DMS153 treated with DMSO at 0.1 percent for 48 hours (cell line): Measurements from ENCODE around the gene EPHB1.
"Not testable (repeated sequence)": the region's sequence is repeated elsewhere in the genome, so short reads cannot be mapped to it uniquely, and the experiment has no call there.

Experiments used
- DNase-seq: peaks from one replicate; lab custom pipeline; 2025; ENCODE audit not compliant: unreplicated experiment; lab: John Stamatoyannopoulos, UW

The EPHB1 gene

DNA sequence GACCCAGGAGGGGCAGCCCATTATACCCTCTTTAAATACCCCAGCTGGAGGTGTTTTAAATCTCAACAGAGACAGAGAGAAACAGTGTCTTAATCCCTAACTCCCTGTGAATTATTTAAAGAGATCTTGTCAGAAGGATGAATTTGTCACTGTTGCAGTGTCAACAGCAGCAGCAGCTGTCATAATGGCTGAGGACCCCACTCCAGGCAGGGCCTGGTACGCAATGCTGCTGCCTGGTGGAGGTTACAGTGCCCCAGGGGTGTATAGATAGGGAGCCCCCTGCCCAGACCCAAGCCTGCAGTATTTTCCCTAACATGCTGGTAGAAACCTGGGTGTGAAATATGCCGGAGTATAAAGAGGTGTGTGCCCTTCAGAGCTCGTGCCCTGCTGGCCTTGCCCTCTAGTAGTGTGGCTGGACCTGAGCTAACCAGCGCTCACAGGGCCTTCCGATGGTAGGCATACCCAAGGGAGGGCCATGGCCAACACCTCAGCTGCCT is 143.0 kb downstream of the EPHB1 start:
- no peak for DNase-seq

DNA sequence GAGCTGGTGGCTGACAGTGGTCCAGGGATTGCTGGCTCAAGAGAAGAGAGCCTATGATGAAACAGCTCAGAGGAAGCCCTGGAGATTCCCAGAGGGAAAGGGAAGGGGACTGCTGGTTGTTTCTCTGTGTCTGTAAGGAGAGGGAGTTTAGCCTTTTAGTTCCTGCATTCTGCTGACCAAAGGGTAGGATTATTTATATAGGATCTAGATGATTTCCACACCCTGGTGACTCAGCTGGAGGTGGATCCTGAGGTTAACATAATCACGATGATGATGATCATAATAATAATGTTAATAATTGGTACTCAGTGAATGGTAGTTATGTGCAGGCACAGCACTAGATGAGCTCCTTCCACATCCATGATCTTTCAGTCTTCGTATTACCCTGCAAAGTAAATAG is 144.9 kb downstream of the EPHB1 start:
- no peak for DNase-seq

DNA sequence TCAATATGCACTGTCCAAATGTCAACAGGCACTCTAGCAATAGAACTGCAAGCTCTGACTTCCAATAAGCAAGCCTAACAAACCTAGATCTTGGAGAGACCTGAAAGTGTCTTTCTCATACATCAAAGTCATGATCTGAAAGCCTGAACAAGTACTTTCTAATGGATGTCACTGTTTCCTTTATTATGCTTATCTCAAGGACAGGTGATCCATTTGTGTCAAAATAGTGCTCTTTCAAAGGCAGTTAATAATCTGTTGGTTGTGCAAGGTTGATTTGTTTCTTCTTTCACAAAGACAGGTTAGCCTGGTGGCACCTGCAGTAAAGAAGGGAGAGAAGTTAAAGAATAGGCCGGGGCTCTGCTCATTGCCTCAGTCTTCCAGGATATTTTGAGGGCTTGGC is 146.8 kb downstream of the EPHB1 start:
- DNase-seq: no peak

DNA sequence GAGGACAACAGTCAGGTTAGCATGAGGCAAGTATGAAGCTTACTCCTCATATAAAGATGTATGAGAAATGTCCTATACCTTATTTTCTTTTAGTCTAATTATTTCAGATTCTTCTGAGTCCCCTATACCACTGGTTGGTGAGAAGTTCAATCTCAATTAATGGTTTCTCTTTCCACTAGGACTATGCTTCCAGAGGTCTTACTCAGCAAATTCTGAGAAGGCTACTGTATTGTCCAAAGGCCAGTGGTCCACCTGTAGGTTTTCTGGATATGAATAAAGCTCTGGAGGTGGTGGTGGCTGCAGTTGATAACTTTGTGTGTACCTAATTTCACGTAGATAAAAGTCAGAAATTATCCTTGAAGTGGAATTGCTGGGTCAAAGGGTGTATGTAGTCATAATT is 149.4 kb downstream of the EPHB1 start:
- DNase-seq: no peak

DNA sequence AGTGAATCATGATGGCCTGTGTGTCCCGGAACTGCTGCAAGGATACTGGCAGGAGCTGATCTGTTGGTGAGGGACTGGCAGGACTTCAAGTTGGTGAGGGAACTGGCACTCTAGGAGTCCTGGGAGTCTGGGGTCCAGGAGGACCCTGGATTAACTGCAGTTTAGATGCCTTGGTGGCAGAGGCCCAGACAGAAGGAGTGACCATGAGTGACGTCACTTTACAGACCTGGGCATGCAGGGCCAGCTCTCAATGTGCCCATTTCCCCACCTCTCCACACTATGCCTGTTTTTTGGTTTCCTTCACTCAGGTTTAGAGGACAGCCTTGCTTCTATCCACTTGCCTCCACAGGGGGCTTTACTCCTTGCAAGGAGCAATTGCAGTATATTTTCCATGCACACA is 154.1 kb downstream of the EPHB1 start:
- no peak for DNase-seq

DNA sequence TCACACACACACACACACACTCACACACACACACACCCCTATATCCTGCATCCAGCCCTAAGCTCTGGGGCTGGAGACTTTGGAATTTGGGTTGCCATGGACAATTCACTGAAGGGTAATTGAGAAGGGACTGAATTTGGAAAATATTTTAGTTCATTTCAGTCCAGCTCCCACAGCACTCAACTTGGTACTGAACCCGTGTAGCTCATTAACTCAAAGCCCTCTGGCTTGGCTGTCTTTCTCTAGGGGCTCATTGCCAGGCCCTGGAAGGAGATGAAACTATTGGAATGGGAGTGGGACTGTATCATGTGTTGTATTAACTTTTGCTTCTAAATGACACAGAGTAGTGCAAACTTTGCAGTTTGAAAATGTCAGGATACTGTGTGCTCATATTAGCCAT is 157.3 kb downstream of the EPHB1 start:
- DNase-seq: no peak

DNA sequence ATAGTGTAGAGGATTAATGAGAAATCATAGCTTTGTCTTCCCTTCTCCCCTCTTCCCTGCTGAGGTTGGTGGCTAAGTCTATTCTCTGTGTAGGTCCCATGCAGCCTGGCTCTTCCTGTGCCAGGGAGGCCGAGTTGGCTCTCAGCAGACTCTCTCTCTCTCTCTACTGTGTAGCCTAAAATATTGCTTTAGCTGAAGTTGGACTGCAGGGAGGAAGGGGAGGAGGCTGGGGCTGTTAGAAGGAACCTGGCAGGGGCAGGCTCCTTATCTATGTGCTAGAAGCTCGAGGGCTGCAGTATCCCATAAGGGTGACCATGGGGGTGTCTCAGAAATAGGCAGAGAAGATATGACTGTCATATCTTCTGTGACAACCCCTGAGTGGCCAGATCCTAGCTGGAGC is 160.8 kb downstream of the EPHB1 start:
- no peak for DNase-seq

DNA sequence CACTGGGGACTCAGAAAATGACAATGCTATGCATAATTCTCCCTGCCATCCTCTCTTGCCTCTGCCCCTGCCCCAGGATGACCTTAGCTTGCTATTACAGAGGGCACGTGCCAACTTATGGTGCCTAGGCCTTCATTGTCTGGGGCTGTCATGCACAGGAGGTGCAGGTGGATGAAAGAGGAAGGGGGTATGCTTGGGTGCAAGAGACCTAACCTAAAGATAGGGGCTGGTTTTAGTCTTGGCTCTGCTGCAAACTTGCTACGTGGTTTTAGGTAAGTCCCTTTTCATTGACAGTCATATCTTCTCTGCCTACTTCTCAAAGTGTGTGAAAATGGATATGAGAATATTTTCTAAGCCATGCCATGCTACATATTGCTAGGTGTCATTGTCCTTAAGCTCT is 161.3 kb downstream of the EPHB1 start:
- DNase-seq: no peak

DNA sequence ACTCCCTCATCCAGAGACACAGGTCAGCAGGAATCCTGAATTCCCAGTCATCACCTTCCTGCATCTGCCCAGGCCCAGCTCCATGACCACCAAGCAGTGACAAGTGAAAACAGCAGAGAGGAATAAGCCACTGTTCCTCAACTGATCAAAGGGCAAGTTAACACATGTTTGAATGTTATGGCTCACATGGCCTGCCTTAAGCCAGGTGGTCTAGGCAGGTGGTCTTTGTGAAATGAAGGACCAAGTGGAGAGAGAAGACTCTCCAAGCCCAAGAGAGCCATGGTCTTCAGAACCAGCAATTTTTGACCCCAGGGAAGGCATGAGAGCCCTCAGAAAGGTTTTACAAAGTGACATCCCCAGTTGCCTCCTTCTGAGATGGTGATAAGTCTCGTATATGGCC is 161.8 kb downstream of the EPHB1 start:
- DNase-seq: no peak

DNA sequence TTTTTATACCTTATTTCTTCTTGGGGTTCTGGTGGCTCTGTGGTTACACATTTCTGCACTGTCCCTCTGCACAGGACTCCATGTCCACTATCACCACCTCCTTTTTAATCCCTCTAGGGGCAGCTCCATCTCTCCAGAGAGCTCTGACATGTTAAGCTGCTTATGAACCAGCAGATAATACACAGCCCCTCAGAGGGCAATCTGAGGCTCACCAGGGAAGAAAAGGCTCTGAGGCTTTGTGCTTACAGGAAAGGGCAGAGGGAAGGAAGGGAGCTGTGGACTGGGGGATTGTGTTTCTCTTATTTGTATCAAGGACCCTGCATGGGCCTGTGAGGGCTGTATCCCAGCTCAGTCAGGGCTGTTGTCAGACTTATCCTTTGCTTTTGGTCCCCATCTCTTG is 164.5 kb downstream of the EPHB1 start:
- no peak for DNase-seq

DNA sequence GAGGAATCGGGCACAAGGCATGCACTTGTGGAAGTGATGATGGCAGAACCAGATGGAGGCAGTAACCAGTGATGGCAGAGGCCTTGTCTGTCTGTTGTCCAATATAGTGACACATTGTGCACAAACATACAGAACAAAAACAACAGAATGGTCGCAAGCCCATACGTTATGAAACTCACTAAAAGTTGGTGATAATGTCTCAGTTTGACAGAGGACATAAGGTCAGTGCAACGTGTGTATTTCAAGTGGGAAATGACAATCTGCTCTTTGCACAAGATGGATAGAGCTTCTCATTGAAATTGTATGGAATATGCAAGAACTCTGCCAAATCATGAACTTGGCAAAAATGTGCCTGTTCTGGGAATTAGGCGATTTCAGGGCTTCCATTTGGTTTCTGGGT is 169.2 kb downstream of the EPHB1 start:
- DNase-seq: no peak

DNA sequence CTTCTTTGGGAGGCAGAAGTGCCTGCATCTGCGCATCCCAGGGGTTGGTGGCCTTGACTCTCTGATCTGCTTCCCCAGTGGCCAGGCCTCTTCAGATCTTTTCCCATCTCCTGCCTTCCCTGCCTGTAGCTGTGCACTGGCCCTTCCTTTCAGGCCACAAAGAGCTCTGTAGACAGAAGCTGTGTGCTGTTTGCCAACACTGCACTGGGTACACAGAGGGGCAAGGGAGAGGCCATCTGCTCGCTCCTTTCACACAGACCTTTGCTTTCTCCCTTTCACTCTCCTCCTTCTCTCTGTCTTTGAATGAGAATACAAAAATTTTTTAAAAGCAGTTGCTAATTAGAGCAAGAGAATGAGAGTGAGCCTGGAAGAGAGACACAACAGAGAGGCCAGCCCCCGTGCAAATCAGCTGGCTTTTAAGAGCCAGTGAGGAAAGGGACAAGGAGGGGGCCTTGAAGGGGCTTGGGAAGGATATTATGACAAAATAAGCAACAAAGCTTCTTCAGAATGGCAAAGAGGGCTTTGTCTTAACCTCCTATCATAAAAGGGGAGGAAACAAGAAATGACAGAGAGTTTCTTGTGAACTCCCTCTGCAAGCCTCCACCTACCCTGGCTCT is 170.9 kb downstream of the EPHB1 start:
- DNase-seq: peak; percentile 31

DNA sequence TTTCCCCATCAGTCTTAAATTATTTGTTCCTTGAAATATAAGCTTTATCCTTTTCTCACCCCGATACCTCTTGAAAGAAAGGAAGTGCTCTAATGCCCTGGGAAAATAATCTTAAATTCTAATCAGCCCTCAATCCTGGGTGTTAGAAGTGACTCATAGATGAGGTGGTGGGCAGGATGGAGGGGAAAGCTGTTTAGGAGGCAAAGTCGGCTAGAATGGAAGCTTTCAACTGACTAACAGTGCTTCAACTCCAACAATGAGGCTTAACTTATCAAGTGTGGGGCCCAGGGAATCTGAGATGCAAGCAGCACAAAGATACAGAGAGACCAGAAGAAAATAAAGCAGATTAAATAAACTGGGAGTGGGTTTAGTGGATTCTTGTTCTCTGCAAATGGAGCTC is 175.8 kb downstream of the EPHB1 start:
- no peak for DNase-seq

DNA sequence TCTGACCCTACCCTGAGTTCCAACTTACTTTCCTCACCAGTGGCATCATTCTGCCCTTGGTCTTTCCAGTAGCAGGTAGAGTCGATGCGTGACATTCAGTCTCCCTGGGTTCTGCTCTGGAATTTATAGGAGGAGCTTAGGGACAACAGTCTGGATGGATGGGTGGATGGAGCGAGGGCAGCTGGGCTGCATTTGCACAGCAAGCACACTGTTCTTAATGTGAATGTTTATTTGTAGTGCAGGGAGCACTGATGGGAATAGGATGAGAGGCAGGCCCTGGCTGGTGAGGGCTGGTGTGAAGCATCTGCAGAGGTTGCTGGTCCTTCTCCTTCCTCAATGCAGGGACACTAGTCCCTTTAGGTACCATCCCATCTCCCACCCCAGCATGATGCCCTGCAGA is 176.2 kb downstream of the EPHB1 start:
- no peak for DNase-seq

DNA sequence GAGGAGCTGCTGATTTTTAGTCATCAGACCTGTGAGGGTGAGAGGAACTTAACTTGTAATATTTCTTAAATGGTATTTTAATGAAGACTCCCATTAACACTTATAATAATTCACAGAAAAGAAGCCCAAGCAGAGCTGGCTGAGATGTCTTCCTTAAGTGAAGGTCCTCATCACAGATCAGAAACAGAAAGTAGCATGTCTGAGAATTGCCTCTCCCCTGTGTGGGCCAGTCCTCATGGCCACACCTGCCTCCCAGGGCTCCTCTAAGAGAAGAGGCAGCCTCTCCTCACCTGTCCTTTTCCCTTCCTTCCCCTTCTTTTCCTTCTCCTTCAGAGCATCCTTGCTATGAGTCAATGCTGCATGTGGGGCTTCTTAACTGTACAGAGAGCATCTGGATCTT is 176.8 kb downstream of the EPHB1 start:
- not testable (repeated sequence) for DNase-seq

DNA sequence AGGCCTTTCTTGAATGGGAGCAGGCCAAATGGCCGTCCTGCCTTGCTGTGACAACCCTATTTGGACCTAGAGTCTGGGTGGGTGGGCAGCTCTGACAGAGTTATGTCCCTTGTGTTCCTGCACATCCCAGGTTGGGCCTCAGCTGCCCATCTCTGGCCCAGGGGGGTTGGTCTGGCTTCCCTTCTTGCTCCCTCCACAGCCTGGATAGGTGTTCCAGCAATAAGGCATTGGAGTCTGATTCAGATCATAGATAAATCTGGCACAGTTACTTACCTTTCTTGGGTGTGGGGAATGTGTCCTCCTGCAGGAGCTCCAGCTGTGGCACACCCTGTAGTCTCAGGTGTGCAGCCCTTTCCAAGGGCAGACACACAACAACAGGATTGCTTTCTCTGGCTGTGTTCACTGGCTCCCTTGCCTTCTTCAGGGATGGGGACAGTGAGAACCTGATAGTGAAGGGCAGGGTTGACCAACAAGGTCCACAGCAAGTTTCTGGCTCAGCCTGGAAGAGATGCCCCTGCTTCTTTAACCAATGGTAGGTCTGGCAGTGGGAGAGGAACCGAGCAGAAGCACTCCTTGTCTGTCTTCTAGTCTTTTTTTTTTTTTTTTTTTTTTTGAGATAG is 177.9 kb downstream of the EPHB1 start:
- DNase-seq: no peak

DNA sequence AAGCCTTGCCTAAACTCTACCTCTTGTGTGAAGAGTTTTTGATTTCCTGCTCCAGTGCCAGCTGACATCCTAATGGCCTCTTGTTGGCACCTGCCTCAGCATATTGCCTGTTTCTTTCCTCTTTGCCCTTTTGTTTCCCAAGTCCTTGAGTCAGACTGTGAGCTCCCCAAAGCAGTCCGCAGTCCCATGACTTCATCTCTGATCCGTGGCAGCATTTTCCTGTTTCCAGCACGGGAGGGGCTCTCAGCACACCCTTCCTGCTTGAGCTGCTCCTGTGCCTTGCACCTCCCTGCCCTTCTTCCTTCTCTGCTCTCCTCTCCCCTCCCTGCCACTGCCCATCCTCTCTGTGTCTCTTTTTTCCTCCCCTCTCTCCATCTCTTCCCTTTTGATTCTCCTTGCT is 179.6 kb downstream of the EPHB1 start:
- peak; percentile 59 for DNase-seq

DNA sequence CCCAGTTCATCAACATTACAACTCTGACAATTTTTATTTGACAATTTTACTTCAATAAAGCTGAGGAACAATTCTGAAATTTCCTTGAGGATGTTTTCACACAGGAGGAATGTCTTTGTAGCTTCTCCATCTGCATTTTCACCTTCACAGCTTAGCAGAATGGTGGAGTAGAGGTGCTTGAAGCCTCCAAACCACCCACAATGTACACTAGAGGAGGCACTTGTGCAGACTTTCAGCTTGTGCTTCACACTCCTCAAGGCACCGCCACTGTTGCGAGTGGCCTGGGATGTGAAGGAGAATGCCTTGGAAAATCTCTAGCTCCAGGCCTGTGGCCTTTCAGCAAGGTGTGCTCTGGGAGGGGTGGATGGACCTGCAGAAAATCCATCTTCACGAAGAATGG is 181.9 kb downstream of the EPHB1 start:
- no peak for DNase-seq

DNA sequence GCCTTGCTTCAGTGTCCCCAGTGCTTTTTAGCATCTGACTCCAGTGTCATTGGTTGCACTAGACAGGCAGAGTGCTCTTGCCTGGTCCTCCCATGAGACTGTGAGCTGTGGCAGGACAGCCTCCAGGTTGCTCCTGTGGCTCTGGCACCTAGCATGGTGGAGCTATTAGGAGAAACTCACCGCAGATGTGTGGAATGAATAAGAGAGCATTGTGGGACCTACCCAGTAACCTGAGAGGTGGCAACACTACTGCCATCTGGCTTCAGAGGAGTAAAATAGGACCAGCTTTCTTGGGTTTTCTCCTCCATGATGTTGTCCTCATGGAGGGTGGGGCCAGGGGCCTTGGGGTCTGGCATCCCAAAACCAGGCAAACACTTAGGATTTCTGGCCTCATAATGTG is 183.6 kb downstream of the EPHB1 start:
- DNase-seq: no peak

DNA sequence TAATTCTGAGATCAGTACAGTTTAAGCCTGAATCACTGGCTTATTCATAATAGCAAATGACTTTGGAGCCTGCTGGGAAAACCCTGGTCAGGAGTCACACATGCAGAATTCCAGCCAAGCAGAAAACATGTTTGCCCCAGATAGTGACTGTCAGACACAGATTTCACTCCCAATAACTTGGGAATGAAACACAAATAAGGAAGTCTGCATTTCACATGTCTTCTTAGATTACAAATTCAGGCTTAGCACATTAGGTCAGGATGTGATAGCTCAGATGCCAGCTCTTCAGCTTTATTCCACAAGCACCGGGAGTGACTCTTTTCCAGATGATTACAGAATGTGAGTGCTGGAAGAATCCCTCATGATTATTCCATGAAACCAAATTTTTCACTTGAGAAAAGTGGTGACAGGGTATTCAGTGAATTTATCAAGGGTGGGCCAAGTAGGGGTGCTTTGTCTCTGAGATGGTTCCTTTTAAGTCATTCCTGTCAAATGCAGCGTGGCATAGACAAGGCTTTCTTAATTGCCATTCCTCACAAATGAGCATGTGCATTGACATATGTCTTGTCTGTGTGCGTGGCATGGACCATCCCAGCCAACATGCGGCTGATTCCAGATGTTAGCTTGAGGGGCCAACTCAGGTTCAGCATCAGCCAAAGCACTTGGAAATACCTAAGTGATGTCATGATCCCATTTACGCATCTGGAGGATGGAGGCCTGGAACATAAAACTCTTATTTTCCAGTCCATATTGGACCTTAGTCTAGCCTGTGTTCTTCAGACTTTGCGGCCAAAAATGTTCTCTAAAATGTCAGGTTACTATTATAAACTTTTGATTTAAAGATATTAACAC is 191.0 kb downstream of the EPHB1 start:
- DNase-seq: no peak

DNA sequence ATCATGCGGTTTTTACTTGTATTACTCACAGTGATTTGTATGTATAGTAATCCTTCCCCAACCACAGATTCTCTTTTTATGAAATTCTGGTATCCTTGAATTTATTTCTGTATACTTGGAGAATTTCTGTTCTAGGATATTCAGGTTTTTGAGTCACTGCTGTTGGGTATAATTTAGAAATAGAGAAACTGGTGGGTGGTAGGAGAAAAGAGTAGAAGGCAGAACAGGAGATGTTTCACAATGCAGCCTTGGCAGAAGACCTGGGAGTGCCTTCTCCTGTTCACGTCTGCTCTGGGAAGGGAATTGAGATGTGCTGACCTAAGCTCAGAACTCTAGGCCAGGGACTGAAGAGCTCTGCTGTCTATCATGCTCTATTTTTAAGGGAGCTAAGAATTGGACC is 193.6 kb downstream of the EPHB1 start:
- DNase-seq: no peak

DNA sequence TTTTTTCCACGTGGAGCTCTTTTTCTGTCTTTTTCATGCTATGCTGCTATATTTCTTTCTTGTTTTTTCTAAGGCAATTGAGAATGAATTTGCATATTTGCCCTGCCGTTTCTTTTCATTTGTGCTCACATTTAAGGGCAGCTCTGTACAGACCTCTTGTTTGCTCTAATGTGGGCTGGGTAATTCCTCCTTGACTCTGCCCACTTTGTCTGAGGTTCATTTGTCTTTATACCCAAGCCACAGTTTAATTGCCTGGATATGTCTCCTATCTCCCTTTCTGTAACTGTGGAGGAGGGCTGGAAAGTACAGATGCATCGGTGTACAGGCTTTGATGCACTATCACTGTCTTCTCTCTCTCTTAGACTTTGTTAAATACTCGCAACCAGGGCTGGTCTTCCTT is 195.9 kb downstream of the EPHB1 start:
- no peak for DNase-seq
